ENCODE measurements around the gene GDF7. TPM values are rescaled to one million over a fixed set of nuclear protein-coding genes. Genes with fewer than 3 reads are reported as not detected.

Gene GDF7
- total and polyA plus RNA-seq, 10 of the 15 experiments (the other 5 are each of a cell fraction or from before 2014, with no cell fraction given): 0.02 to 0.11 (median 0.04) TPM; not detected in 1

DNA sequence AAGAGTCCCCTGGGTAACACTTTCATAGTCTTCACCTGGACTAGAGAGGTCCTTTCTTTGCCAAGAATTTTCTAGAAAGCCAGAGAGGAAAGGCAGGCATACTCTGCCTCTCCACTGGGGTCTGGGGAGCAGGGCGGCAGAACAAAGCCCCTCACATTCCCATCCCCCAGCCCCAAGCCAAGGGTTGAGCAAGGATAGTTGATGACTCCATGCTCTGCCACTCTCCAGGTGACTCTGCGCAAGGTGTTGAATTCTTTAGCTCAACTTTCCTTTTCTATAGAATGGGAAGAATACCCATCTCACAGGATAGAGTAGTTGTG lies 2.9 kb upstream of the GDF7 start:
- no peak for DNase-seq (ENCODE audit: low read depth, low spot score)
- ChIA-PET RAD21 (ENCODE audit: unreplicated experiment) (interaction anchor here (1.4 kb wide), 1 partner anchor 299 kb away, joined by 4 read pairs; no protein-coding TSS in a partner anchor), SMC1A (ENCODE audit: uncharacterized antibody, unreplicated experiment) (no interaction called here), CTCF (interaction anchor here (0.9 to 6.8 kb wide), 3 partner anchors 12 to 299 kb away, joined by 3 to 218 read pairs (median 82); no protein-coding TSS in a partner anchor), POLR2A (no interaction called here)
- Histone ChIP-seq H3K27me3 (replicated peaks in 1 of 2; ENCODE audit: control insufficient read depth in 2 of 2, insufficient read depth in 2 of 2, low read length in 1 of 2) (peaks cover 15 to 27% of the 10 kb centered on the region in 2 experiments), H3K9me3 (replicated peaks; ENCODE audit: control insufficient read depth, insufficient read depth, low read length) (no peaks in the 10 kb centered on the region), H3K36me3 (ENCODE audit: control insufficient read depth in 2 of 2, insufficient read depth in 2 of 2, low read length in 1 of 2) (no peaks in the 10 kb centered on the region), H3K27ac (ENCODE audit: control insufficient read depth, insufficient read depth) (no peak overlapping the region), H4K20me1 (ENCODE audit: control insufficient read depth, insufficient read depth) (0 out of 2 replicates have a peak, but pooled peaks cover 2% of the 10 kb centered on the region), H2AFZ (ENCODE audit: control insufficient read depth, low read depth, low read length) (no peak overlapping the region), H3K4me2 (ENCODE audit: control insufficient read depth, insufficient read depth) (no peak overlapping the region), H3K4me3 (no peak overlapping the region), H3K9ac (ENCODE audit: control insufficient read depth, insufficient read depth, low read length) (no peak overlapping the region), H3K79me2 (ENCODE audit: control insufficient read depth, insufficient read depth, low read length) (no peaks in the 10 kb centered on the region), H3K4me1 (ENCODE audit: control insufficient read depth, insufficient read depth, low read length) (peaks cover 13% of the 10 kb centered on the region; the same call in 1 of the 2 replicates)
- no TSS peak for BruUV-seq (replicated peaks)
- in situ Hi-C loops (cut with MboI): loop anchor here (5.0 to 25.0 kb wide), 2 partner anchors 298 to 448 kb away; partner anchors contain the start of gene TDRD15
- intact Hi-C loops (cut with micrococcal nuclease; ENCODE audit: unreplicated experiment): no loop called here
- 70% methylated on average over 2 of the region's 2 CpGs for WGBS (ENCODE audit: insufficient coverage, insufficient replicate concordance, low lambda C conversion rate, missing lambda C conversion rate)
- no peak for FAIRE-seq
- TF ChIP-seq CBFB (IDR thresholded peaks at IDR 0.05; ENCODE audit: low read depth) (no peak), ZNF592 (IDR thresholded peaks at IDR 0.05) (no peak), ZNF274 (IDR thresholded peaks at IDR 0.05; ENCODE audit: insufficient read depth, insufficient read length) (no peak), ZNF24 (IDR thresholded peaks at IDR 0.05) (no peak)
- no peak for ATAC-seq
